DMS 273 treated with DMSO at 0.1 percent for 48 hours (cell line): ENCODE data around the gene SYT2.
"Not testable (repeated sequence)": the region's sequence is repeated elsewhere in the genome, so short reads cannot be mapped to it uniquely, and the experiment has no call there.

Experiments
- DNase-seq: peaks from one replicate; lab custom pipeline; 2025; lab: John Stamatoyannopoulos, UW

SYT2 gene

GRCh38 chr1:202710070-202711045 lies at the start of gene SYT2:
SYT2 (minus strand) TSS chr1:202710454; CDS start chr1:202605772, 104,682 bp downstream.
- no peak for DNase-seq

GRCh38 chr1:202756391-202756790 lies 46.1 kb upstream of the SYT2 start:
- DNase-seq, result no peak

- DNase-seq, result no peak
These were observed 44.0 kb upstream of the SYT2 start for GRCh38 chr1:202754293-202754692.

- no peak for DNase-seq
These were observed 42.5 kb upstream of the SYT2 start for GRCh38 chr1:202752774-202753173.

- DNase-seq, result no peak
These were observed 40.5 kb upstream of the SYT2 start for GRCh38 chr1:202750761-202751160.

- no peak for DNase-seq
These were observed 39.8 kb upstream of the SYT2 start for GRCh38 chr1:202750024-202750423.

- no peak for DNase-seq
These were observed 35.2 kb upstream of the SYT2 start for GRCh38 chr1:202745323-202745888.

- not testable (repeated sequence) for DNase-seq
These were observed 34.5 kb upstream of the SYT2 start for GRCh38 chr1:202744770-202745169.

- DNase-seq, result no peak
These were observed 32.2 kb upstream of the SYT2 start for GRCh38 chr1:202742496-202742895.

- no peak for DNase-seq
These were observed 23.0 kb upstream of the SYT2 start for GRCh38 chr1:202733251-202733650.

GRCh38 chr1:202728951-202729350 lies 18.7 kb upstream of the SYT2 start:
- no peak for DNase-seq

- DNase-seq, result no peak
These were observed 15.3 kb upstream of the SYT2 start for GRCh38 chr1:202725526-202725925.

GRCh38 chr1:202723708-202724107 lies 13.5 kb upstream of the SYT2 start:
- no peak for DNase-seq

GRCh38 chr1:202723046-202723445 lies 12.8 kb upstream of the SYT2 start:
- not testable (repeated sequence) for DNase-seq

GRCh38 chr1:202716654-202717053 lies 6.4 kb upstream of the SYT2 start:
- no peak for DNase-seq

- not testable (repeated sequence) for DNase-seq
These were observed 3.9 kb upstream of the SYT2 start for GRCh38 chr1:202714202-202714601.

GRCh38 chr1:202713110-202713509 lies 2.9 kb upstream of the SYT2 start:
- no peak for DNase-seq

GRCh38 chr1:202711949-202712635 lies 1.8 kb upstream of the SYT2 start:
- DNase-seq, result no peak

- DNase-seq, result no peak
These were observed 795 bp downstream of the SYT2 start for GRCh38 chr1:202709276-202710041.

- no peak for DNase-seq
These were observed 1.6 kb downstream of the SYT2 start for GRCh38 chr1:202708456-202709275.

- no peak for DNase-seq
These were observed 3.4 kb downstream of the SYT2 start for GRCh38 chr1:202706851-202707250.
